ENCODE results near the gene SLC37A2. TPM values are rescaled to one million over a fixed set of nuclear protein-coding genes. Genes with fewer than 3 reads are reported as not detected.
"Not testable (repeated sequence)": the region's sequence is repeated elsewhere in the genome, so short reads cannot be mapped to it uniquely, and the experiment has no call there.

Gene SLC37A2
- total RNA-seq, 2 experiments from 2014 or later: 0.70 to 0.74 TPM

GRCh38 chr11:125036933-125037332, 26.2 kb upstream of the SLC37A2 start:
- ATAC-seq (peak; percentile 91), DNase-seq (no peak)
- CTCF ChIA-PET: no interaction called here
- no peak overlapping the region for H3K4me3 Mint-ChIP-seq
- H3K9me3 Mint-ChIP-seq: peaks cover 18% of the 10 kb centered on the region
- TF ChIP-seq, protein P1, sequence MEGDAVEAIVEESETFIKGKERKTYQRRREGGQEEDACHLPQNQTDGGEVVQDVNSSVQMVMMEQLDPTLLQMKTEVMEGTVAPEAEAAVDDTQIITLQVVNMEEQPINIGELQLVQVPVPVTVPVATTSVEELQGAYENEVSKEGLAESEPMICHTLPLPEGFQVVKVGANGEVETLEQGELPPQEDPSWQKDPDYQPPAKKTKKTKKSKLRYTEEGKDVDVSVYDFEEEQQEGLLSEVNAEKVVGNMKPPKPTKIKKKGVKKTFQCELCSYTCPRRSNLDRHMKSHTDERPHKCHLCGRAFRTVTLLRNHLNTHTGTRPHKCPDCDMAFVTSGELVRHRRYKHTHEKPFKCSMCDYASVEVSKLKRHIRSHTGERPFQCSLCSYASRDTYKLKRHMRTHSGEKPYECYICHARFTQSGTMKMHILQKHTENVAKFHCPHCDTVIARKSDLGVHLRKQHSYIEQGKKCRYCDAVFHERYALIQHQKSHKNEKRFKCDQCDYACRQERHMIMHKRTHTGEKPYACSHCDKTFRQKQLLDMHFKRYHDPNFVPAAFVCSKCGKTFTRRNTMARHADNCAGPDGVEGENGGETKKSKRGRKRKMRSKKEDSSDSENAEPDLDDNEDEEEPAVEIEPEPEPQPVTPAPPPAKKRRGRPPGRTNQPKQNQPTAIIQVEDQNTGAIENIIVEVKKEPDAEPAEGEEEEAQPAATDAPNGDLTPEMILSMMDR (IDR thresholded peaks at IDR 0.05): no peak
- no peak overlapping the region for H3K27ac Mint-ChIP-seq
- H3K4me1 Mint-ChIP-seq (ENCODE audit: low read depth): peaks cover 11% of the 10 kb centered on the region
- peaks cover 25% of the 10 kb centered on the region for H3K36me3 Mint-ChIP-seq (ENCODE audit: low read depth)
- no peaks in the 10 kb centered on the region for H3K27me3 Mint-ChIP-seq
- POLR2A ChIA-PET: no interaction called here
- intact Hi-C loops (cut with micrococcal nuclease): no loop called here

DNA sequence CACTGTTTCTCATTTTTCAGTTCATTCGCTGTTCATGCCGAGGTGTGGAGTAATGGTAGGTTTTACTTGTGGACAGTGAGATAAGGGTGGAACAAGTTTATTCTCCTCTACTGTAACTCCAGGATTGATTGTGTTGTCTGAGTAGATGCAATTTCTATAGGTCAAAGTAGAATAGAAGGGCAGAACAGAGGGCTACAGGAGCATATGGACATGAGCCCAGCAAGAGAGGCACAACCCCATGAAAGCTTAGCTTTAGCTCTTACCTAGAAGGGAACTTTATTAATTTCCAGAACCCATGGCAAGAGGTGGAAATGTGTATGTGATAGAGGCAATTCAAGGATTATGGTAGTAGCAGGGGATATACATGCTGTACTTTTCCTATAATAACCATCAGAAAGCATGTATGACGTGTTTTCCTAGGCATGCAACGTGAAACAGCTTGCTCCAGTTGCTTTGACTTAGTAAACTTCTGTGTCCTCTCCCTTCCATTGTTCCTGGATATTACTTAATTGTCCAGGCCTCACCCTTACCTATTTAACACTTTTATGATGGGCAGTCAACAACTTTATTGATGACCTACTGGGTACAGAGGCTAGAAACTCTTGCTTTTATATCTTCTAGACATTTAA, 13.8 kb upstream of the SLC37A2 start:
- intact Hi-C loops (cut with micrococcal nuclease): no loop called here
- H3K4me1 Mint-ChIP-seq (ENCODE audit: low read depth): peaks cover 3% of the 10 kb centered on the region
- TF ChIP-seq, protein P1 (IDR thresholded peaks at IDR 0.05): no peak
- H3K27me3 Mint-ChIP-seq: peaks cover 1% of the 10 kb centered on the region
- ATAC-seq (no peak), DNase-seq (no peak)
- H3K9me3 Mint-ChIP-seq: peaks cover 2% of the 10 kb centered on the region
- peaks cover 5% of the 10 kb centered on the region for H3K36me3 Mint-ChIP-seq (ENCODE audit: low read depth)
- H3K27ac Mint-ChIP-seq: no peak overlapping the region
- ChIA-PET POLR2A (no interaction called here), CTCF (no interaction called here)
- H3K4me3 Mint-ChIP-seq: no peak overlapping the region

GRCh38 chr11:125052047-125052446, 11.1 kb upstream of the SLC37A2 start:
- Mint-ChIP-seq H3K9me3 (no peaks in the 10 kb centered on the region), H3K36me3 (ENCODE audit: low read depth) (no peaks in the 10 kb centered on the region), H3K4me3 (no peak overlapping the region), H3K27me3 (peaks cover 1% of the 10 kb centered on the region), H3K27ac (no peak overlapping the region), H3K4me1 (ENCODE audit: low read depth) (peaks cover 3% of the 10 kb centered on the region)
- intact Hi-C loops (cut with micrococcal nuclease): no loop called here
- DNase-seq (no peak), ATAC-seq (no peak)
- CTCF ChIA-PET: interaction anchor here (0.6 kb wide), 1 partner anchor 294 kb away, joined by 3 read pairs; no protein-coding TSS in a partner anchor
- TF ChIP-seq, protein P1 (IDR thresholded peaks at IDR 0.05): no peak
- POLR2A ChIA-PET: interaction anchor here (0.8 kb wide), 1 partner anchor 59 kb away, joined by 3 read pairs; the partner anchor contains the start of gene TMEM218

DNA sequence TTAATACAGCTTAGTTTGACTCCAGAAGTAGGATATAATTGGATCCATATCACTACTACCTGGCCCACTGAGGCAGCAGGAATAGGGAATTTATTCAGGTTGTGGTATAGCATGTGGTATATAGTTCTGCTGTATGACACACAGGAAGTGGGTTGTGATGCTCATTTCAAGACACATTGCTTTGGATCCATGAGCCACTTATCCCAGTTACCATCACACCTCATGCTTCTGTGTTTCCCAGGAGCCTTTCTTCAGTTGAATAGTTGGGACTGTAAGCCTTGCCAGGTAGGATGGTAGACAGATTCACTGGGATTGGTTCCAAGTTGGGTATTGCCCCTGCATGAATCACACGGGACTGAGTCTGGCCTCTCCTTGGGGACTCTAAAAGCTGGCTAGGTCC, 9.9 kb upstream of the SLC37A2 start:
- Mint-ChIP-seq H3K4me1 (ENCODE audit: low read depth) (peaks cover 3% of the 10 kb centered on the region), H3K4me3 (no peak overlapping the region), H3K36me3 (ENCODE audit: low read depth) (no peaks in the 10 kb centered on the region), H3K27me3 (peaks cover 1% of the 10 kb centered on the region), H3K9me3 (no peaks in the 10 kb centered on the region), H3K27ac (no peak overlapping the region)
- DNase-seq (no peak), ATAC-seq (no peak)
- POLR2A ChIA-PET: no interaction called here
- TF ChIP-seq, protein P1 (IDR thresholded peaks at IDR 0.05): no peak
- intact Hi-C loops (cut with micrococcal nuclease): no loop called here
- CTCF ChIA-PET: interaction anchor here (0.7 kb wide), 1 partner anchor 89 kb away, joined by 3 read pairs; no protein-coding TSS in a partner anchor

GRCh38 chr11:125055107-125055715, 7.9 kb upstream of the SLC37A2 start:
- H3K4me3 Mint-ChIP-seq: no peak overlapping the region
- TF ChIP-seq, protein P1 (IDR thresholded peaks at IDR 0.05): no peak
- DNase-seq (no peak), ATAC-seq (no peak)
- intact Hi-C loops (cut with micrococcal nuclease): no loop called here
- H3K27ac Mint-ChIP-seq: no peak overlapping the region
- CTCF ChIA-PET: interaction anchor here (0.7 kb wide), 1 partner anchor 85 kb away, joined by 3 read pairs; no protein-coding TSS in a partner anchor
- no peaks in the 10 kb centered on the region for H3K9me3 Mint-ChIP-seq
- peaks cover 3% of the 10 kb centered on the region for H3K4me1 Mint-ChIP-seq (ENCODE audit: low read depth)
- H3K27me3 Mint-ChIP-seq: peaks cover 1% of the 10 kb centered on the region
- no peaks in the 10 kb centered on the region for H3K36me3 Mint-ChIP-seq (ENCODE audit: low read depth)
- POLR2A ChIA-PET: no interaction called here

DNA sequence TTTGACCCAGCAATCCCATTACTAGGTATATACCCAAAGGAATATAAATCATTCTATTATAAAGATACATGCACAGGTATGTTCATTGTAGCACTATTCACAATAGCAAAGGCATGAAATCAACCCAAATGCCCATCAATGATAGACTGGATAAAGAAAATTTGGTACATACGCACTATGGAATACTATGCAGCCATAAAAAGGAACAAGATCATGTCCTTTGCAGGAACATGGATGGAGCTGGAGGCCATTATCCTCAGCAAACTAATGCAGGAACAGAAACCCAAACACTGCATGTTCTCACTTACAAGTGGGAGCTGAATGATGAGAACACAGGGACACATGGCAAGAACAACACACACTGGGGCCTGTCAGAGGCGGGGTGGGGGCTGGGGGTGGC, 7.0 kb upstream of the SLC37A2 start:
- H3K4me3 Mint-ChIP-seq; H3K27ac Mint-ChIP-seq; H3K4me1 Mint-ChIP-seq (ENCODE audit: low read depth); DNase-seq; H3K27me3 Mint-ChIP-seq; ATAC-seq; H3K36me3 Mint-ChIP-seq (ENCODE audit: low read depth); intact Hi-C loops (cut with micrococcal nuclease); H3K9me3 Mint-ChIP-seq; CTCF ChIA-PET: not testable (repeated sequence)
- POLR2A ChIA-PET: interaction anchor here (0.6 kb wide), 1 partner anchor 76 kb away, joined by 3 read pairs; no protein-coding TSS in a partner anchor

All from activated CD8-positive, alpha-beta T cell treated with anti-CD3 and anti-CD28 coated beads for 36 hours (primary cell).